ENCODE data around the gene CCDC102A. TPM values are rescaled to one million over a fixed set of nuclear protein-coding genes. Genes with fewer than 3 reads are reported as not detected.
A peak's percentile ranks its signal among the peaks of the same experiment; 100 is the strongest.

Gene CCDC102A
- total and polyA plus RNA-seq, 2 of the 13 experiments (the other 11 are each of a cell fraction or from before 2014, with no cell fraction given): 2.1 to 2.8 TPM

DNA sequence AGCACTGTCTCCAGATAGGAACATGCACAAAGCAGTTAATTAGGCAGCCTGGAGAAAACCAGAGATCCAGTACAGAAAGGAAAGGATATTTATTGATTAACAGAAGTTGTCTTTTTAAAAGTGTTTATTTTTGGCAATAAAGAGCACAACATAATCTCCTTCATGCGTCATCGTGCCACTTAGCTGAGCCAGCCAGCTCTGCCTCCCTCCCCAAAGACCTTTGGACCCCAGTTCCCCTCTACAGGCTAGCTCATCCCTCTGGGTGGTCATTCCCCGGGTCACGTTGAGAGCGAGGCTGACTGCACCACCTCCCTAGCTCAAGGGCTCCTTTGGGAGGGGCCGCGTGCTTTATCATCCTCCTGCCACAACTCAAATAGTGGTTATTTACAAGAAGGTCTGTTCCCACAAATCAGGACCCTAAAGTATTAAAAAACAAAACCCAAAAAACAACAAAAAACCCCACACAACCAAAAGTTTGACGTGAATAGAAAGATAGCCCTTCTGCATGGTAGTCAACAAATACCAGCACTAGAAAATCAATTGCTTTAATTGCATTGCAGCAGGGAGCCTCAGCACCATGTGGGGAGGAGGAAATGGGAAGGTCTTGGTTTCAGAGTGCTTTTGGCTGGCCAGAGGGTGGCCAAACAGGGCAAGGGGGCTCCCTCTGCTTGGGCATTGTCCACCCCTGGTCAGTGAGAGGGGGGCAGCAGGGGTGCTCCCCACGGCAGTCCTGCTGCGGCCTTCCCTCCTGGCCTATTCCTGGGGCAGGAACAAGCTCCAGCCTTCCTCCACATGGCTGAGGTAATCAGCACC, 64.3 kb downstream of the CCDC102A start (continued):
- TF ChIP-seq, protein P1, sequence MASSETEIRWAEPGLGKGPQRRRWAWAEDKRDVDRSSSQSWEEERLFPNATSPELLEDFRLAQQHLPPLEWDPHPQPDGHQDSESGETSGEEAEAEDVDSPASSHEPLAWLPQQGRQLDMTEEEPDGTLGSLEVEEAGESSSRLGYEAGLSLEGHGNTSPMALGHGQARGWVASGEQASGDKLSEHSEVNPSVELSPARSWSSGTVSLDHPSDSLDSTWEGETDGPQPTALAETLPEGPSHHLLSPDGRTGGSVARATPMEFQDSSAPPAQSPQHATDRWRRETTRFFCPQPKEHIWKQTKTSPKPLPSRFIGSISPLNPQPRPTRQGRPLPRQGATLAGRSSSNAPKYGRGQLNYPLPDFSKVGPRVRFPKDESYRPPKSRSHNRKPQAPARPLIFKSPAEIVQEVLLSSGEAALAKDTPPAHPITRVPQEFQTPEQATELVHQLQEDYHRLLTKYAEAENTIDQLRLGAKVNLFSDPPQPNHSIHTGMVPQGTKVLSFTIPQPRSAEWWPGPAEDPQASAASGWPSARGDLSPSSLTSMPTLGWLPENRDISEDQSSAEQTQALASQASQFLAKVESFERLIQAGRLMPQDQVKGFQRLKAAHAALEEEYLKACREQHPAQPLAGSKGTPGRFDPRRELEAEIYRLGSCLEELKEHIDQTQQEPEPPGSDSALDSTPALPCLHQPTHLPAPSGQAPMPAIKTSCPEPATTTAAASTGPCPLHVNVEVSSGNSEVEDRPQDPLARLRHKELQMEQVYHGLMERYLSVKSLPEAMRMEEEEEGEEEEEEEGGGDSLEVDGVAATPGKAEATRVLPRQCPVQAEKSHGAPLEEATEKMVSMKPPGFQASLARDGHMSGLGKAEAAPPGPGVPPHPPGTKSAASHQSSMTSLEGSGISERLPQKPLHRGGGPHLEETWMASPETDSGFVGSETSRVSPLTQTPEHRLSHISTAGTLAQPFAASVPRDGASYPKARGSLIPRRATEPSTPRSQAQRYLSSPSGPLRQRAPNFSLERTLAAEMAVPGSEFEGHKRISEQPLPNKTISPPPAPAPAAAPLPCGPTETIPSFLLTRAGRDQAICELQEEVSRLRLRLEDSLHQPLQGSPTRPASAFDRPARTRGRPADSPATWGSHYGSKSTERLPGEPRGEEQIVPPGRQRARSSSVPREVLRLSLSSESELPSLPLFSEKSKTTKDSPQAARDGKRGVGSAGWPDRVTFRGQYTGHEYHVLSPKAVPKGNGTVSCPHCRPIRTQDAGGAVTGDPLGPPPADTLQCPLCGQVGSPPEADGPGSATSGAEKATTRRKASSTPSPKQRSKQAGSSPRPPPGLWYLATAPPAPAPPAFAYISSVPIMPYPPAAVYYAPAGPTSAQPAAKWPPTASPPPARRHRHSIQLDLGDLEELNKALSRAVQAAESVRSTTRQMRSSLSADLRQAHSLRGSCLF (CRISPR knock-in tag; IDR thresholded peaks at IDR 0.05; ENCODE audit: borderline replicate concordance): no peak
- TF ChIP-seq ZNF670 (CRISPR knock-in tag; IDR thresholded peaks at IDR 0.05; ENCODE audit: borderline replicate concordance): no peak
- peak; percentile 92 for TF ChIP-seq ZNF263 (CRISPR knock-in tag; IDR thresholded peaks at IDR 0.05)
- TF ChIP-seq MEF2D (CRISPR knock-in tag; IDR thresholded peaks at IDR 0.05): peak; percentile 65; the same call in 1 of the 2 replicates
- no peak; the same call in 1 of the 2 replicates for TF ChIP-seq CCDC6 (CRISPR knock-in tag; IDR thresholded peaks at IDR 0.05)
- TF ChIP-seq SRSF1 (optimal IDR thresholded peaks at IDR 0.05; ENCODE audit: low read depth, low read length): no peak
- 0 out of 2 replicates have a peak, but pooled peaks have one; percentile 57 for TF ChIP-seq NFATC3 (CRISPR knock-in tag; IDR thresholded peaks at IDR 0.05)
- TF ChIP-seq, protein P2, sequence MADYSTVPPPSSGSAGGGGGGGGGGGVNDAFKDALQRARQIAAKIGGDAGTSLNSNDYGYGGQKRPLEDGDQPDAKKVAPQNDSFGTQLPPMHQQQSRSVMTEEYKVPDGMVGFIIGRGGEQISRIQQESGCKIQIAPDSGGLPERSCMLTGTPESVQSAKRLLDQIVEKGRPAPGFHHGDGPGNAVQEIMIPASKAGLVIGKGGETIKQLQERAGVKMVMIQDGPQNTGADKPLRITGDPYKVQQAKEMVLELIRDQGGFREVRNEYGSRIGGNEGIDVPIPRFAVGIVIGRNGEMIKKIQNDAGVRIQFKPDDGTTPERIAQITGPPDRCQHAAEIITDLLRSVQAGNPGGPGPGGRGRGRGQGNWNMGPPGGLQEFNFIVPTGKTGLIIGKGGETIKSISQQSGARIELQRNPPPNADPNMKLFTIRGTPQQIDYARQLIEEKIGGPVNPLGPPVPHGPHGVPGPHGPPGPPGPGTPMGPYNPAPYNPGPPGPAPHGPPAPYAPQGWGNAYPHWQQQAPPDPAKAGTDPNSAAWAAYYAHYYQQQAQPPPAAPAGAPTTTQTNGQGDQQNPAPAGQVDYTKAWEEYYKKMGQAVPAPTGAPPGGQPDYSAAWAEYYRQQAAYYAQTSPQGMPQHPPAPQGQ (CRISPR knock-in tag; IDR thresholded peaks at IDR 0.05; ENCODE audit: borderline replicate concordance): 0 out of 2 replicates have a peak, but pooled peaks have one; percentile 67
- TF ChIP-seq ZNF589 (CRISPR knock-in tag; conservative IDR thresholded peaks at IDR 0.05): no peak
- TF ChIP-seq, protein P3, sequence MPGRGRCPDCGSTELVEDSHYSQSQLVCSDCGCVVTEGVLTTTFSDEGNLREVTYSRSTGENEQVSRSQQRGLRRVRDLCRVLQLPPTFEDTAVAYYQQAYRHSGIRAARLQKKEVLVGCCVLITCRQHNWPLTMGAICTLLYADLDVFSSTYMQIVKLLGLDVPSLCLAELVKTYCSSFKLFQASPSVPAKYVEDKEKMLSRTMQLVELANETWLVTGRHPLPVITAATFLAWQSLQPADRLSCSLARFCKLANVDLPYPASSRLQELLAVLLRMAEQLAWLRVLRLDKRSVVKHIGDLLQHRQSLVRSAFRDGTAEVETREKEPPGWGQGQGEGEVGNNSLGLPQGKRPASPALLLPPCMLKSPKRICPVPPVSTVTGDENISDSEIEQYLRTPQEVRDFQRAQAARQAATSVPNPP (CRISPR knock-in tag; IDR thresholded peaks at IDR 0.05): no peak
- no peak; the same call in 1 of the 2 replicates for TF ChIP-seq ZNF879 (CRISPR knock-in tag; IDR thresholded peaks at IDR 0.05)
- no peak for TF ChIP-seq ZFP1 (CRISPR knock-in tag; IDR thresholded peaks at IDR 0.05)
- peak; percentile 88 for TF ChIP-seq RARA (CRISPR knock-in tag; IDR thresholded peaks at IDR 0.05)
- TF ChIP-seq YEATS2 (CRISPR knock-in tag; IDR thresholded peaks at IDR 0.05; ENCODE audit: borderline replicate concordance): no peak; the same call in 1 of the 2 replicates
- no peak for TF ChIP-seq ZNF234 (CRISPR knock-in tag; conservative IDR thresholded peaks at IDR 0.05)
- TF ChIP-seq SP1 (IDR thresholded peaks at IDR 0.05): no peak
- TF ChIP-seq SP1 (CRISPR knock-in tag; IDR thresholded peaks at IDR 0.05): peak; percentile 10; the same call in 1 of the 2 replicates
- TF ChIP-seq, protein P4, sequence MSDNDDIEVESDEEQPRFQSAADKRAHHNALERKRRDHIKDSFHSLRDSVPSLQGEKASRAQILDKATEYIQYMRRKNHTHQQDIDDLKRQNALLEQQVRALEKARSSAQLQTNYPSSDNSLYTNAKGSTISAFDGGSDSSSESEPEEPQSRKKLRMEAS (IDR thresholded peaks at IDR 0.05): peak; percentile 84
- TF ChIP-seq GZF1 (CRISPR knock-in tag; IDR thresholded peaks at IDR 0.05): peak; percentile 89
- TF ChIP-seq ZKSCAN1 (IDR thresholded peaks at IDR 0.05; ENCODE audit: low read length): no peak
- TF ChIP-seq RAD21 (CRISPR knock-in tag; IDR thresholded peaks at IDR 0.05): peak; percentile 19
- no peak for TF ChIP-seq ZNF549 (CRISPR knock-in tag; IDR thresholded peaks at IDR 0.05)
- TF ChIP-seq SP5 (CRISPR knock-in tag; IDR thresholded peaks at IDR 0.05; ENCODE audit: borderline replicate concordance, low read depth): peak; percentile 87
- TF ChIP-seq ZNF550 (CRISPR knock-in tag; IDR thresholded peaks at IDR 0.05; ENCODE audit: borderline replicate concordance): no peak

Data from HepG2 (cell line).